HepG2 (cell line): ENCODE data around the gene BCAR3. TPM values are rescaled to one million over a fixed set of nuclear protein-coding genes. Genes with fewer than 3 reads are reported as not detected.
A peak's percentile ranks its signal among the peaks of the same experiment; 100 is the strongest.

Experiments
- HNF4A ChIP-seq: sonication (generic); formaldehyde crosslinking; IDR thresholded peaks from 2 replicates; pipeline ENCODE4 v1.4.0; 2020; ENCODE audit warnings: missing genetic modification reagents
- POGZ ChIP-seq: sonication (generic); formaldehyde crosslinking; IDR thresholded peaks from 2 replicates; pipeline ENCODE4 v1.4.0; 2020; ENCODE audit warnings: mild to moderate bottlenecking, missing genetic modification reagents
- RXRA ChIP-seq: sonication (generic); formaldehyde crosslinking; IDR thresholded peaks from 2 replicates; pipeline ENCODE4 v1.5.1; 2020; ENCODE audit warnings: missing genetic modification reagents
- ZMAT3 ChIP-seq: sonication (generic); formaldehyde crosslinking; conservative IDR thresholded peaks from 2 replicates; pipeline ENCODE4 v1.7.0; 2021; ENCODE audit warnings: missing genetic modification reagents
- ZNF253 ChIP-seq: sonication (generic); formaldehyde crosslinking; IDR thresholded peaks from 2 replicates; pipeline ENCODE4 v1.8.0; 2022; ENCODE audit warnings: mild to moderate bottlenecking, missing genetic modification reagents, borderline replicate concordance
- ZNF749 ChIP-seq: sonication (generic); formaldehyde crosslinking; IDR thresholded peaks from 2 replicates; pipeline ENCODE4 v1.8.0; 2022; ENCODE audit warnings: mild to moderate bottlenecking, missing genetic modification reagents, moderate library complexity, borderline replicate concordance
- polyA plus RNA-seq, 8 experiments: library from polyadenylated mRNA; depleted of rRNA in 3 of 8; stranded (reverse) in 7 of 8; unstranded in 1 of 8; fragments of >200 nt; fragmentation: Illumina TruSeq in 4 of 8; extraction: Trizol in 4 of 8; gene quantifications; 2 replicates each; pipeline versions ENCODE4 v1.2.1 to v1.2.3, GENCODE V29; 2011 to 2016; ENCODE audit warnings: low read depth in 4 of 8, missing spikeins in 1 of 8, mixed read lengths in 1 of 8; ENCODE audit not compliant: insufficient read depth in 1 of 8
- total RNA-seq, 5 experiments: library from RNA; depleted of rRNA; stranded (reverse); fragments of >200 nt; fragmentation: Illumina TruSeq; extraction: Trizol; gene quantifications; 2 replicates each; pipeline ENCODE4 v1.2.3, GENCODE V29; 2016; ENCODE audit warnings: low read depth in 1 of 5
- TF ChIP-seq, protein P1 (sequence below), 2 experiments: sonication (generic) in 1 of 2; formaldehyde crosslinking in 1 of 2; IDR thresholded peaks; 2 replicates each; pipeline versions ENCODE4 v1.4.0 to v1.6.1; 2016 to 2020; ENCODE audit warnings: borderline replicate concordance in 1 of 2, low read depth in 1 of 2, mild to moderate bottlenecking in 1 of 2, missing genetic modification reagents in 1 of 2
- TF ChIP-seq, protein P2 (sequence below): sonication (generic); formaldehyde crosslinking; IDR thresholded peaks from 2 replicates; pipeline ENCODE4 v1.4.0; 2020; ENCODE audit warnings: missing genetic modification reagents
- TF ChIP-seq, protein P3 (sequence below): IDR thresholded peaks from 2 replicates; pipeline ENCODE4 v1.6.1; 2016; ENCODE audit warnings: low read depth, control low read depth
- TF ChIP-seq, protein P4 (sequence below): sonication (generic); formaldehyde crosslinking; IDR thresholded peaks from 2 replicates; pipeline ENCODE4 v1.5.0; 2020; ENCODE audit warnings: mild to moderate bottlenecking, missing genetic modification reagents
- TF ChIP-seq, protein P5 (sequence below): sonication (generic); formaldehyde crosslinking; IDR thresholded peaks from 2 replicates; pipeline ENCODE4 v1.9.0; 2022; ENCODE audit warnings: missing genetic modification reagents, mild to moderate bottlenecking, borderline replicate concordance
- TF ChIP-seq, protein P6 (sequence below): sonication (generic); formaldehyde crosslinking; IDR thresholded peaks from 2 replicates; pipeline ENCODE4 v1.5.0; 2020; ENCODE audit warnings: missing genetic modification reagents, mild to moderate bottlenecking, borderline replicate concordance

Gene BCAR3
- total and polyA plus RNA-seq, 2 of the 13 experiments (the other 11 are each of a cell fraction or from before 2014, with no cell fraction given), result 3.6 to 4.8 TPM

DNA sequence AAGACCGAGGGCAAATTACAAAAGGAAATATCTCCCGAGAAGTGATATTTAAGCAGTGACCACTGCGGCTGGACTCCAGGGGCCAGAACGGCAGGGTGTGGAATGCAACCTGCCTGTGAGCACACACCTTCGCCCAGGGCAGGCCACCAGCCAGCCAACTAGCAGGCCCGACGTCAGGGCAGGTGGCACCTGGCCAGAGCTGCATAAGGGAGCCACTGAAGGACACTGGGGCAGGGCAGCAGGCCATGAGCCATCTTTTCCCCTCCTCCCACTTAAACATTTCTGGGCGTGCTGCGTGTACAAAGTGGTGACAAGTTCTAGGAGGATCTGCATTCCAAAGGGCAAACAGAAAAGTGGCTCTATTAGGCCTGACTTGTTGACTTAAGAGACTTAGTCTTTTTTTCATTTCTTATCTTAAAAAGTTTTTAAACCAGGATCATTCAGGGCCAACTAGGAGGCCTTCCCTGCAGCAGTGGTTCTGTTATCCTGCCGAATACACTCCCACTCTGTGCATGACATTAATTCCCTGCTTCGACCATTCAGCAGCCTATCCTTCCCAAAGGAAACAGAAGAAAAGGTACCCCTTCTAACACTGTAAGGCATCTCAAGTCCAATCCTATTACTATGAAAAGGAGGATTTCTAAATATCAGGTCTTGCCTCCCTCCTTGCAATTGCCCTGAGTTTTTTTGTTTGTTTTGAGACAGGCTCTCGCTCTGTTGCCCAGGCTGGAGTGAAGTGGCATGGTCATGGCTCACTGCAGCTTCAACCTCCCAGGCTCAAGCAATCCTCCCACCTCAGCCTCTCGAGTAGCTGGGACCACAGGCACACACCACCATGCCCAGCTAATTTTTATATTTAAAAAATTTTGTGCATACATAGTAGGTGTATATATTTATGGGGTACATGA lies 96.3 kb downstream of the BCAR3 start (continued):
- TF ChIP-seq, protein P1, sequence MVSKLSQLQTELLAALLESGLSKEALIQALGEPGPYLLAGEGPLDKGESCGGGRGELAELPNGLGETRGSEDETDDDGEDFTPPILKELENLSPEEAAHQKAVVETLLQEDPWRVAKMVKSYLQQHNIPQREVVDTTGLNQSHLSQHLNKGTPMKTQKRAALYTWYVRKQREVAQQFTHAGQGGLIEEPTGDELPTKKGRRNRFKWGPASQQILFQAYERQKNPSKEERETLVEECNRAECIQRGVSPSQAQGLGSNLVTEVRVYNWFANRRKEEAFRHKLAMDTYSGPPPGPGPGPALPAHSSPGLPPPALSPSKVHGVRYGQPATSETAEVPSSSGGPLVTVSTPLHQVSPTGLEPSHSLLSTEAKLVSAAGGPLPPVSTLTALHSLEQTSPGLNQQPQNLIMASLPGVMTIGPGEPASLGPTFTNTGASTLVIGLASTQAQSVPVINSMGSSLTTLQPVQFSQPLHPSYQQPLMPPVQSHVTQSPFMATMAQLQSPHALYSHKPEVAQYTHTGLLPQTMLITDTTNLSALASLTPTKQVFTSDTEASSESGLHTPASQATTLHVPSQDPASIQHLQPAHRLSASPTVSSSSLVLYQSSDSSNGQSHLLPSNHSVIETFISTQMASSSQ (IDR thresholded peaks at IDR 0.05; ENCODE audit: low read depth), result peak; percentile 58
- TF ChIP-seq, protein P1 (CRISPR knock-in tag; IDR thresholded peaks at IDR 0.05; ENCODE audit: borderline replicate concordance), result peak; percentile 88; the same call in 1 of the 2 replicates
- TF ChIP-seq, protein P2, sequence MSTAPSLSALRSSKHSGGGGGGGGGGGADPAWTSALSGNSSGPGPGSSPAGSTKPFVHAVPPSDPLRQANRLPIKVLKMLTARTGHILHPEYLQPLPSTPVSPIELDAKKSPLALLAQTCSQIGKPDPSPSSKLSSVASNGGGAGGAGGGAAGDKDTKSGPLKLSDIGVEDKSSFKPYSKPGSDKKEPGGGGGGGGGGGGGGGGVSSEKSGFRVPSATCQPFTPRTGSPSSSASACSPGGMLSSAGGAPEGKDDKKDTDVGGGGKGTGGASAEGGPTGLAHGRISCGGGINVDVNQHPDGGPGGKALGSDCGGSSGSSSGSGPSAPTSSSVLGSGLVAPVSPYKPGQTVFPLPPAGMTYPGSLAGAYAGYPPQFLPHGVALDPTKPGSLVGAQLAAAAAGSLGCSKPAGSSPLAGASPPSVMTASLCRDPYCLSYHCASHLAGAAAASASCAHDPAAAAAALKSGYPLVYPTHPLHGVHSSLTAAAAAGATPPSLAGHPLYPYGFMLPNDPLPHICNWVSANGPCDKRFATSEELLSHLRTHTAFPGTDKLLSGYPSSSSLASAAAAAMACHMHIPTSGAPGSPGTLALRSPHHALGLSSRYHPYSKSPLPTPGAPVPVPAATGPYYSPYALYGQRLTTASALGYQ (CRISPR knock-in tag), result peak; percentile 16; the same call in 1 of the 2 replicates
- TF ChIP-seq, protein P3, sequence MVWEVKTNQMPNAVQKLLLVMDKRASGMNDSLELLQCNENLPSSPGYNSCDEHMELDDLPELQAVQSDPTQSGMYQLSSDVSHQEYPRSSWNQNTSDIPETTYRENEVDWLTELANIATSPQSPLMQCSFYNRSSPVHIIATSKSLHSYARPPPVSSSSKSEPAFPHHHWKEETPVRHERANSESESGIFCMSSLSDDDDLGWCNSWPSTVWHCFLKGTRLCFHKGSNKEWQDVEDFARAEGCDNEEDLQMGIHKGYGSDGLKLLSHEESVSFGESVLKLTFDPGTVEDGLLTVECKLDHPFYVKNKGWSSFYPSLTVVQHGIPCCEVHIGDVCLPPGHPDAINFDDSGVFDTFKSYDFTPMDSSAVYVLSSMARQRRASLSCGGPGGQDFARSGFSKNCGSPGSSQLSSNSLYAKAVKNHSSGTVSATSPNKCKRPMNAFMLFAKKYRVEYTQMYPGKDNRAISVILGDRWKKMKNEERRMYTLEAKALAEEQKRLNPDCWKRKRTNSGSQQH (CRISPR knock-in tag), result no peak
- TF ChIP-seq, protein P4, sequence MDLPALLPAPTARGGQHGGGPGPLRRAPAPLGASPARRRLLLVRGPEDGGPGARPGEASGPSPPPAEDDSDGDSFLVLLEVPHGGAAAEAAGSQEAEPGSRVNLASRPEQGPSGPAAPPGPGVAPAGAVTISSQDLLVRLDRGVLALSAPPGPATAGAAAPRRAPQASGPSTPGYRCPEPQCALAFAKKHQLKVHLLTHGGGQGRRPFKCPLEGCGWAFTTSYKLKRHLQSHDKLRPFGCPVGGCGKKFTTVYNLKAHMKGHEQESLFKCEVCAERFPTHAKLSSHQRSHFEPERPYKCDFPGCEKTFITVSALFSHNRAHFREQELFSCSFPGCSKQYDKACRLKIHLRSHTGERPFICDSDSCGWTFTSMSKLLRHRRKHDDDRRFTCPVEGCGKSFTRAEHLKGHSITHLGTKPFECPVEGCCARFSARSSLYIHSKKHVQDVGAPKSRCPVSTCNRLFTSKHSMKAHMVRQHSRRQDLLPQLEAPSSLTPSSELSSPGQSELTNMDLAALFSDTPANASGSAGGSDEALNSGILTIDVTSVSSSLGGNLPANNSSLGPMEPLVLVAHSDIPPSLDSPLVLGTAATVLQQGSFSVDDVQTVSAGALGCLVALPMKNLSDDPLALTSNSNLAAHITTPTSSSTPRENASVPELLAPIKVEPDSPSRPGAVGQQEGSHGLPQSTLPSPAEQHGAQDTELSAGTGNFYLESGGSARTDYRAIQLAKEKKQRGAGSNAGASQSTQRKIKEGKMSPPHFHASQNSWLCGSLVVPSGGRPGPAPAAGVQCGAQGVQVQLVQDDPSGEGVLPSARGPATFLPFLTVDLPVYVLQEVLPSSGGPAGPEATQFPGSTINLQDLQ (CRISPR knock-in tag), result no peak
- TF ChIP-seq, protein P5, sequence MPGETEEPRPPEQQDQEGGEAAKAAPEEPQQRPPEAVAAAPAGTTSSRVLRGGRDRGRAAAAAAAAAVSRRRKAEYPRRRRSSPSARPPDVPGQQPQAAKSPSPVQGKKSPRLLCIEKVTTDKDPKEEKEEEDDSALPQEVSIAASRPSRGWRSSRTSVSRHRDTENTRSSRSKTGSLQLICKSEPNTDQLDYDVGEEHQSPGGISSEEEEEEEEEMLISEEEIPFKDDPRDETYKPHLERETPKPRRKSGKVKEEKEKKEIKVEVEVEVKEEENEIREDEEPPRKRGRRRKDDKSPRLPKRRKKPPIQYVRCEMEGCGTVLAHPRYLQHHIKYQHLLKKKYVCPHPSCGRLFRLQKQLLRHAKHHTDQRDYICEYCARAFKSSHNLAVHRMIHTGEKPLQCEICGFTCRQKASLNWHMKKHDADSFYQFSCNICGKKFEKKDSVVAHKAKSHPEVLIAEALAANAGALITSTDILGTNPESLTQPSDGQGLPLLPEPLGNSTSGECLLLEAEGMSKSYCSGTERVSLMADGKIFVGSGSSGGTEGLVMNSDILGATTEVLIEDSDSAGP (CRISPR knock-in tag), result peak; percentile 60
- no peak for TF ChIP-seq ZMAT3 (CRISPR knock-in tag)
- TF ChIP-seq HNF4A (CRISPR knock-in tag), result peak; percentile 73
- TF ChIP-seq ZNF749 (CRISPR knock-in tag), result no peak
- TF ChIP-seq RXRA (CRISPR knock-in tag), result peak; percentile 69; the same call in 1 of the 2 replicates
- TF ChIP-seq POGZ (CRISPR knock-in tag), result peak; percentile 44
- TF ChIP-seq, protein P6, sequence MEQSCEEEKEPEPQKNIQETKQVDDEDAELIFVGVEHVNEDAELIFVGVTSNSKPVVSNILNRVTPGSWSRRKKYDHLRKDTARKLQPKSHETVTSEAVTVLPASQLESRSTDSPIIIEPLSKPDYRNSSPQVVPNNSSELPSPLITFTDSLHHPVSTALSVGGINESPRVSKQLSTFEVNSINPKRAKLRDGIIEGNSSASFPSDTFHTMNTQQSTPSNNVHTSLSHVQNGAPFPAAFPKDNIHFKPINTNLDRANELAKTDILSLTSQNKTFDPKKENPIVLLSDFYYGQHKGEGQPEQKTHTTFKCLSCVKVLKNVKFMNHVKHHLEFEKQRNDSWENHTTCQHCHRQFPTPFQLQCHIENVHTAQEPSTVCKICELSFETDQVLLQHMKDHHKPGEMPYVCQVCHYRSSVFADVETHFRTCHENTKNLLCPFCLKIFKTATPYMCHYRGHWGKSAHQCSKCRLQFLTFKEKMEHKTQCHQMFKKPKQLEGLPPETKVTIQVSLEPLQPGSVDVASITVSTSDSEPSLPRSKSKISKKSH (CRISPR knock-in tag), result no peak
- no peak for TF ChIP-seq ZNF253 (CRISPR knock-in tag)
